AG10803 (cell line): ENCODE results near the gene ARHGAP18.
A peak's percentile ranks its signal among the peaks of the same experiment; 100 is the strongest.

Experiments
- DNase-seq: peaks from one replicate; pipeline ENCODE4 v3.0.0; 2010; ENCODE audit warnings: low read depth
- H3K4me3 ChIP-seq: 2 replicates; pipeline ENCODE4 v1.5.1; 2011; ENCODE audit warnings: mild to moderate bottlenecking, low read length, control low read depth
- CTCF ChIP-seq: conservative IDR thresholded peaks from 2 replicates; pipeline ENCODE4 v1.5.1; 2011; ENCODE audit warnings: mild to moderate bottlenecking, low read length, control low read depth, inconsistent platforms

ARHGAP18 gene

GRCh38 chr6:129725341-129725740 is 15.4 kb upstream of the ARHGAP18 start:
- no peak overlapping the region for H3K4me3 ChIP-seq
- DNase-seq, result no peak
- no peak for TF ChIP-seq CTCF

DNA sequence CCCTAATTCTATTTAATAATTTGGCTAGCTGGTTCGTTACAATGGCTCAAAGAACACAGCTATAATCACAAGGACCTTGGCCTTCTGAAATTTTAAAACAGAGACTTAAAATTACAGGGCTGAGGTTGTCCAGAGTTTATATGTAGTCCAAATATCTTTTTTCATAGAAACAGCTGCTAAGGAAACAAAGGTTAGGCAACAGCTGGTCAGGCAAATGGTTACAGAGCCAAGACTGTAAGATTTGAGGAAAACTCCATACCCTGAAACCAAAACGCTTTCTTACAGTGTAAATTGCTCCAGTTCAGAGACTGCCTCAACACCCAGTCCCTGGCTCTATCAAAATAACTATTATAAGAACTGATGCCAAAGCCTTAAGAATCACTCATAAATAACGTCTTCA is 9.7 kb upstream of the ARHGAP18 start:
- no peak for TF ChIP-seq CTCF
- H3K4me3 ChIP-seq, result no peak overlapping the region
- peak; percentile 62 for DNase-seq

DNA sequence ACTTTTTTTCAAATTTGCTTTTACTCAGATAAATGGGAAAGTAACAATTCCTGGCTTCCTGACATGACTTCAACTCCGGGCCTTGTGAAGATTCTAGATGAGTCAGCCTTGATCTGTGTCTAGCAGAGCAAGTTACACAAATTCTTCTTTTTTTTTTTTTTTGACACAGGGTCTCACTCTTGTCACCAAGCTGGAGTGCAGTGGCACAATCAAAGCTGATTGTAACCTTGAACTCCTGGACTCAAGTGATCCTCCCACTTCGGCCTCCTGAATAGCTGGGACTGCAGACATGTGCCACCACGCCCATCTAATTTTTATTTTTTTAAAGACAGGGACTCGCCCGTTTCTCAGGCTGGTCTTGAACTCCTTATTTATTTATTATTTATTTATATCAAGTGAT is 7.3 kb upstream of the ARHGAP18 start:
- peak; percentile 50 for DNase-seq
- H3K4me3 ChIP-seq, result no peak overlapping the region
- no peak for TF ChIP-seq CTCF

- TF ChIP-seq CTCF, result no peak
- DNase-seq, result no peak
- no peak overlapping the region for H3K4me3 ChIP-seq
Observed at GRCh38 chr6:129713806-129714333, 3.9 kb upstream of the ARHGAP18 start.

DNA sequence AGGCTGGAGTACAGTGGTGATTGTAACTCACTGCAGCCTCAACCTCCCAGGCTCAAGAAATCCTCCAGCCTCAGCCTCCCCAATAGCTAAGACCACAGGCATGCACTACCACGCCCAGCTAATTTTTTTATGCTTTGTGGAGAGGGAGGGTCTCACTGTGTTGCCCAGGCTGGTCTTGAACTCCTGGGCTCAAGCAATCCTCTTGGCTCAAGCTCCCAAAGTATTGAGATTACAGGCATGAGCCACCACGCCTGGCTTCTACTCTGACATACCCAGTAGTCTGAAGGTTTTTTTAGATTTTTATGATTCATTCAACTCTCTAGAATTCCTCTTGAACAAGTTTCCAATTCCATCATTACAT is 1.3 kb upstream of the ARHGAP18 start:
- no peak overlapping the region for H3K4me3 ChIP-seq
- no peak for DNase-seq
- TF ChIP-seq CTCF, result no peak

- DNase-seq, result no peak
- no peak for TF ChIP-seq CTCF
- H3K4me3 ChIP-seq, result peak overlapping the region; percentile 78
Observed at GRCh38 chr6:129710450-129711270, 683 bp upstream of the ARHGAP18 start.

DNA sequence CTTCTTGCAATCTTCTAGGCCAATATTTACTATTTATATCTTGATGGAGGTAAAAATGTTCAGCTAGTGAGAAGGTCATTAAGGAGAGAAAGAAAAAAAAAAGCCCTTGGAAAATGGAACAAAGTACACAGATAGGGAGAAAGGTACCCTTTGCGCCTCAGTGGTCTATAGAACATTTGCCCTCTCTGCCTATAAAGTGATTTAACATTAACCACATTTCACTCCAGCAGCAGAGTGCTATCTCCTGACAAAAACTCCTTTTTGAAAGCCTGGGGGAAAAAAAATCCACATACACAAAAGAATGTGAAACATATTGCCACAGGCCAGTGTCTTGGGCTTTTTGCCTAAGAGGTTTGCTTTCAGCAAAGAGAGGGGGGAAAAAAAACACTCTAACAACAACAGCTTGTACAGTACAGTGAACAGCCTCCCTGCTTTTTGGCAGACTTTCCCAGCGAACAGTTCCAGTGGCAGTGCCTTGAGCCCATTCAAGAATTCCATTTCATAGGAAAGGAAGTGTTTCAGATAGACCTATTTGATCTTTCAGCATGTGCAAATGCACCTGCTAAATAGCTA is 695 bp downstream of the ARHGAP18 start:
- no peak for TF ChIP-seq CTCF
- H3K4me3 ChIP-seq, result peak overlapping the region; percentile 78
- peak; percentile 84 for DNase-seq
